Panc1 (cell line): ENCODE results near the gene FGF11. TPM values are rescaled to one million over a fixed set of nuclear protein-coding genes. Genes with fewer than 3 reads are reported as not detected.

ENCODE experiments used
- ATAC-seq: fragments of 200-7000 bp; cut with Tn5 transposase; 2 replicates; pipeline ENCODE4 v1.9.1; 2020; ENCODE audit warnings: mild to moderate bottlenecking, moderate library complexity
- BruUV-seq: library from RNA; stranded (reverse); fragments of 400-500 nt; replicated peaks from 2 replicates; lab custom pipeline; 2021; lab: Mats Ljungman, UMichigan
- CTCF ChIA-PET: fragments of 300-600 bp; sonication (Branson Sonifier 250); formaldehyde crosslinking; loops from one replicate; lab custom pipeline; 2022; ENCODE audit warnings: antibody characterized with exemption; lab: Charles Lee
- POLR2A ChIA-PET: fragments of 300-600 bp; sonication (Branson Sonifier 250); formaldehyde crosslinking; loops from one replicate; lab custom pipeline; 2022; ENCODE audit warnings: antibody characterized with exemption; lab: Charles Lee
- DNase-seq: peaks from one replicate; pipeline ENCODE4 v3.0.0-alpha.2; 2010; ENCODE audit warnings: low read depth, low spot score
- H3K27ac ChIP-seq: 2 replicates; pipeline ENCODE4 v1.5.1; 2011; ENCODE audit warnings: mild to moderate bottlenecking, low read length, inconsistent platforms
- H3K27me3 ChIP-seq: fragments of 200-500 bp; sonication (Bioruptor generic); 2 replicates; pipeline ENCODE4 v1.6.0; 2014; ENCODE audit warnings: low read length, inconsistent platforms; ENCODE audit not compliant: control insufficient read depth, insufficient read depth
- H3K36me3 ChIP-seq: fragments of 200-500 bp; sonication (Bioruptor generic); 2 replicates; pipeline ENCODE4 v1.5.1; 2014; ENCODE audit warnings: inconsistent platforms, mild to moderate bottlenecking, low read length, moderate library complexity; ENCODE audit not compliant: control insufficient read depth, insufficient read depth
- H3K4me1 ChIP-seq: 2 replicates; pipeline ENCODE4 v1.5.1; 2011; ENCODE audit warnings: inconsistent platforms, mild to moderate bottlenecking, low read length, moderate library complexity; ENCODE audit not compliant: control insufficient read depth, insufficient read depth
- H3K4me3 ChIP-seq, 2 experiments: 2 replicates each; pipeline ENCODE4 v1.5.1; 2011 to 2012; ENCODE audit warnings: low read depth in 2 of 2, low read length in 2 of 2, mild to moderate bottlenecking in 2 of 2, inconsistent platforms in 1 of 2, moderate library complexity in 1 of 2
- H3K9me3 ChIP-seq: fragments of 200-500 bp; sonication (Bioruptor generic); 2 replicates; pipeline ENCODE4 v1.5.1; 2014; ENCODE audit warnings: low read depth, mild to moderate bottlenecking, inconsistent platforms, low read length, moderate library complexity; ENCODE audit not compliant: control insufficient read depth, insufficient read depth
- CTCF ChIP-seq: fragments of 450-650 bp; IDR thresholded peaks from 2 replicates; pipeline ENCODE4 v1.5.1; 2017; ENCODE audit warnings: mild to moderate bottlenecking
- POLR2AphosphoS5 ChIP-seq: IDR thresholded peaks from 2 replicates; pipeline ENCODE4 v1.6.1; 2012; ENCODE audit warnings: mild to moderate bottlenecking, low read depth, low read length, moderate library complexity
- REST ChIP-seq, 2 experiments: IDR thresholded peaks; 2 replicates each; pipeline ENCODE4 v1.6.1; 2011 to 2012; ENCODE audit warnings: low read depth in 2 of 2, control low read depth in 1 of 2, low read length in 1 of 2, mild to moderate bottlenecking in 1 of 2, moderate library complexity in 1 of 2; ENCODE audit not compliant: insufficient read depth in 1 of 2
- SIN3A ChIP-seq: IDR thresholded peaks from 2 replicates; pipeline ENCODE4 v1.6.1; 2012; ENCODE audit warnings: low read depth, mild to moderate bottlenecking, low read length, moderate library complexity, borderline replicate concordance; ENCODE audit not compliant: insufficient read depth
- TCF7L2 ChIP-seq: IDR thresholded peaks from 2 replicates; pipeline ENCODE4 v1.6.1; 2011; ENCODE audit warnings: mild to moderate bottlenecking, low read depth, low read length, inconsistent platforms
- in situ Hi-C: cut with HindIII; loops from 2 replicates; pipeline ENCODE4 v1.10.0; 2016; ENCODE audit warnings: low sequenced_read_pairs, low pct_unique_long_range_greater_than_20kb
- intact Hi-C: fragments of 100-400 bp; cut with micrococcal nuclease; formaldehyde crosslinking; loops from one replicate; pipeline ENCODE4 v1.10.0; 2022; ENCODE audit not compliant: unreplicated experiment
- total RNA-seq: library from RNA; stranded (reverse); gene quantifications from one replicate; pipeline ENCODE4 v1.2.1, GENCODE V29; 2021; ENCODE audit not compliant: unreplicated experiment

FGF11 gene
- total RNA-seq, 1 experiment from 2014 or later = 4.4 TPM

- ChIA-PET CTCF (interaction anchor here (0.6 to 1.9 kb wide), 6 partner anchors 18 to 124 kb away, joined by 3 to 13 read pairs (median 4); partner anchors contain the start of gene TMEM95), POLR2A (interaction anchor here (0.5 to 1.1 kb wide), 5 partner anchors 8 to 87 kb away, joined by 3 to 4 read pairs (median 4); partner anchors contain the start of gene CHRNB1)
- H3K36me3 ChIP-seq = no peaks in the 10 kb centered on the region
- peak overlapping the region; percentile 64 to 80 for H3K4me3 ChIP-seq
- no TSS peak for BruUV-seq
- ATAC-seq = peak; percentile 83
- H3K4me1 ChIP-seq = peaks cover 12% of the 10 kb centered on the region
- H3K9me3 ChIP-seq = no peaks in the 10 kb centered on the region
- intact Hi-C loops = loop anchor here (10.0 kb wide), 1 partner anchor 82 kb away; the partner anchor contains the start of genes KCTD11 and TMEM95
- H3K27me3 ChIP-seq = no peaks in the 10 kb centered on the region
- in situ Hi-C loops = no loop called here
- no peak for TF ChIP-seq REST (IDR thresholded peaks at IDR 0.05; ENCODE audit: insufficient read depth in 1 of 2, low read depth in 2 of 2, low read length in 1 of 2)
- peak; percentile 27; the same call in 1 of the 2 replicates for TF ChIP-seq POLR2AphosphoS5
- peak; percentile 70; the same call in 1 of the 2 replicates for TF ChIP-seq SIN3A
- peak; percentile 99 for TF ChIP-seq CTCF
- TF ChIP-seq TCF7L2 = peak; percentile 69
- peak; percentile 91 for DNase-seq
- peak overlapping the region; percentile 77 for H3K27ac ChIP-seq
These were observed 2.5 kb upstream of the FGF11 start for GRCh38 chr17:7436556-7437368.

GRCh38 chr17:7437369-7437863 is 1.9 kb upstream of the FGF11 start:
- in situ Hi-C loops = no loop called here
- ATAC-seq (no peak), DNase-seq (no peak)
- Histone ChIP-seq H3K4me3 (peak overlapping the region; percentile 37 to 64), H3K27ac (0 out of 2 replicates have a peak overlapping the region, but pooled peaks have one; percentile 39), H3K4me1 (peaks cover 12% of the 10 kb centered on the region), H3K9me3 (no peaks in the 10 kb centered on the region), H3K27me3 (no peaks in the 10 kb centered on the region), H3K36me3 (no peaks in the 10 kb centered on the region)
- CTCF ChIA-PET = interaction anchor here (0.7 to 1.9 kb wide), 4 partner anchors 82 to 123 kb away, joined by 3 to 13 read pairs (median 7); partner anchors contain the start of gene TMEM95
- no TSS peak for BruUV-seq
- intact Hi-C loops = loop anchor here (10.0 kb wide), 1 partner anchor 83 kb away; the partner anchor contains the start of genes KCTD11 and TMEM95
- no peak for TF ChIP-seq SIN3A
- no peak for TF ChIP-seq CTCF
- no peak for TF ChIP-seq TCF7L2
- no peak for TF ChIP-seq POLR2AphosphoS5
- TF ChIP-seq REST (IDR thresholded peaks at IDR 0.05; ENCODE audit: insufficient read depth in 1 of 2, low read depth in 2 of 2, low read length in 1 of 2) = no peak
- POLR2A ChIA-PET = interaction anchor here (0.7 kb wide), 1 partner anchor 8 kb away, joined by 4 read pairs; no protein-coding TSS in a partner anchor
